ENCODE results near the gene ERP27. TPM values are rescaled to one million over a fixed set of nuclear protein-coding genes. Genes with fewer than 3 reads are reported as not detected.

The ERP27 gene
- total and polyA plus RNA-seq, 2 donors (not counting 3 experiments of a cell fraction or from before 2014, with no cell fraction given) = 0.70 to 0.88 TPM

DNA sequence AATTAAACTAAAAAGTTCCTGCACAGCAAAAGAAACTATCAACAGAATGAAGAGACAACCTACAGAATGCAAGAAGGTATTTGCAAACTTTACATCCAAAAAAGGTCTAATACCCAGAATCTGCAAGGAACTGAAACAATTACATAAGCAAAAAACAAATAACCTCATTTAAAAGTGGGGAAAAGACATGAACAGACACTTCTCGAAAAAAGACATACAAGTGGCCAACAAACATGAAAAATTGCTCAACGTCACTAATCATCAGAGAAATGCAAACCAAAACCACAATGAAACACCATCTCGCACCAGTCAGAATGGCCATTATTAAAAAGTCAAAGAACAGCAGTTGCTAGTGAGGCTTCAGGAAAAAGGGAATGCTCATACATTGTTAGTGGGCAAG is 49.7 kb upstream of the ERP27 start:
- Histone ChIP-seq H3K36me3 (ENCODE audit: control insufficient read depth in 2 of 2, extremely low read depth in 1 of 2, insufficient read depth in 2 of 2, low read length in 2 of 2) (no peaks in the 10 kb centered on the region), H3K4me3 (replicated peaks in 1 of 3; ENCODE audit: insufficient read depth in 1 of 3, low read depth in 1 of 3, low read length in 3 of 3) (no peak overlapping the region), H3K9me3 (replicated peaks; ENCODE audit: control insufficient read depth, insufficient read depth, low read length) (no peaks in the 10 kb centered on the region), H3K4me1 (ENCODE audit: control insufficient read depth, extremely low read depth, insufficient read depth, low read length) (no peaks in the 10 kb centered on the region), H3K9me1 (replicated peaks; ENCODE audit: control insufficient read depth, extremely low read depth, insufficient read depth, low read length) (no peaks in the 10 kb centered on the region), H3K27ac (ENCODE audit: insufficient read depth, low read depth, low read length) (no peak overlapping the region), H3K79me2 (ENCODE audit: control insufficient read depth, insufficient read depth, low read length) (no peaks in the 10 kb centered on the region), H3K4me2 (ENCODE audit: insufficient read depth, low read length) (no peak overlapping the region), H2AFZ (ENCODE audit: low read depth, low read length) (no peak overlapping the region), H3K9ac (replicated peaks; ENCODE audit: extremely low read depth, insufficient read depth, low read length) (no peak overlapping the region), H3K27me3 (ENCODE audit: control insufficient read depth in 2 of 2, insufficient read depth in 2 of 2, low read length in 2 of 2) (no peaks in the 10 kb centered on the region), H4K20me1 (replicated peaks; ENCODE audit: control insufficient read depth, extremely low read depth, insufficient read depth, low read length) (no peaks in the 10 kb centered on the region)
- no peak for DNase-seq (ENCODE audit: low read depth, low spot score)
- ChIA-PET POLR2A (no interaction called here), CTCF (no interaction called here)
- no peak for FAIRE-seq
- TF ChIP-seq, protein P1, sequence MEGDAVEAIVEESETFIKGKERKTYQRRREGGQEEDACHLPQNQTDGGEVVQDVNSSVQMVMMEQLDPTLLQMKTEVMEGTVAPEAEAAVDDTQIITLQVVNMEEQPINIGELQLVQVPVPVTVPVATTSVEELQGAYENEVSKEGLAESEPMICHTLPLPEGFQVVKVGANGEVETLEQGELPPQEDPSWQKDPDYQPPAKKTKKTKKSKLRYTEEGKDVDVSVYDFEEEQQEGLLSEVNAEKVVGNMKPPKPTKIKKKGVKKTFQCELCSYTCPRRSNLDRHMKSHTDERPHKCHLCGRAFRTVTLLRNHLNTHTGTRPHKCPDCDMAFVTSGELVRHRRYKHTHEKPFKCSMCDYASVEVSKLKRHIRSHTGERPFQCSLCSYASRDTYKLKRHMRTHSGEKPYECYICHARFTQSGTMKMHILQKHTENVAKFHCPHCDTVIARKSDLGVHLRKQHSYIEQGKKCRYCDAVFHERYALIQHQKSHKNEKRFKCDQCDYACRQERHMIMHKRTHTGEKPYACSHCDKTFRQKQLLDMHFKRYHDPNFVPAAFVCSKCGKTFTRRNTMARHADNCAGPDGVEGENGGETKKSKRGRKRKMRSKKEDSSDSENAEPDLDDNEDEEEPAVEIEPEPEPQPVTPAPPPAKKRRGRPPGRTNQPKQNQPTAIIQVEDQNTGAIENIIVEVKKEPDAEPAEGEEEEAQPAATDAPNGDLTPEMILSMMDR (IDR thresholded peaks at IDR 0.05; ENCODE audit: extremely low read depth in 1 of 2, insufficient read depth in 1 of 2, low read depth in 1 of 2, low read length in 2 of 2) = no peak
- TF ChIP-seq POLR2A (IDR thresholded peaks at IDR 0.05; ENCODE audit: low read depth, low read length) = no peak
- no peak for TF ChIP-seq GATA2 (IDR thresholded peaks at IDR 0.05; ENCODE audit: insufficient read depth, insufficient read length, low read depth, low read length)
- TF ChIP-seq, protein P2, sequence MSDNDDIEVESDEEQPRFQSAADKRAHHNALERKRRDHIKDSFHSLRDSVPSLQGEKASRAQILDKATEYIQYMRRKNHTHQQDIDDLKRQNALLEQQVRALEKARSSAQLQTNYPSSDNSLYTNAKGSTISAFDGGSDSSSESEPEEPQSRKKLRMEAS (IDR thresholded peaks at IDR 0.05; ENCODE audit: insufficient read depth, insufficient read length) = no peak
- TF ChIP-seq JUN (IDR thresholded peaks at IDR 0.05; ENCODE audit: borderline replicate concordance, insufficient read depth, insufficient read length, low read depth) = no peak
- intact Hi-C loops (cut with micrococcal nuclease) = no loop called here
- BruUV-seq (replicated peaks) = no TSS peak
- dilution Hi-C loops (cut with MboI; ENCODE audit: extremely low pct_ligation_motif_present, low sequenced_read_pairs) = no loop called here

DNA sequence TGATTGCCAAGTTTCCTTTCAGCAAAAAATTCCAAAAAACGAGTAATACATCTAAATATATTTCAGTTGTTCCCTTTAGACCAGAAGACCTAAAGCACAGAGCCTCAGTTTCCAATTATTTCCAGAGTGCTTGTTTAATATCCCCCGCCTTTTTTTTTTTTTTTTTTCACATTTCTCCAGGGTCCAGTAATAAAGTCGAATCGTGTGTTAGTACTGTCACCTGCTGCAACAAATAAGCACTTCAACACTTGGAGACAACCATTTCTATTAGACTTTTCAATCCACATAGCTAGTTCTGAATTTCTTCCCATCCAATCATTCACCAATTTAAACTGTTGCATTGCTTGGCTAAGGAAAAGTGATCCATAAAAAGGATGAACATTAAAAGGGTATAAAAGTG is 48.1 kb upstream of the ERP27 start:
- DNase-seq (ENCODE audit: low read depth, low spot score) (peak; percentile 40), FAIRE-seq (no peak)
- CTCF ChIA-PET = interaction anchor here (0.6 to 4.2 kb wide), 25 partner anchors 8 to 263 kb away, joined by 3 to 44 read pairs (median 4); partner anchors contain the start of genes ARHGDIB, ART4 and SMCO3
- H3K27me3 ChIP-seq (ENCODE audit: control insufficient read depth in 2 of 2, insufficient read depth in 2 of 2, low read length in 2 of 2) = no peaks in the 10 kb centered on the region
- no peak overlapping the region for H3K27ac ChIP-seq (ENCODE audit: insufficient read depth, low read depth, low read length)
- no peak overlapping the region for H3K4me2 ChIP-seq (ENCODE audit: insufficient read depth, low read length)
- no peak overlapping the region for H3K9ac ChIP-seq (replicated peaks; ENCODE audit: extremely low read depth, insufficient read depth, low read length)
- no peak overlapping the region for H3K4me3 ChIP-seq (replicated peaks in 1 of 3; ENCODE audit: insufficient read depth in 1 of 3, low read depth in 1 of 3, low read length in 3 of 3)
- no peaks in the 10 kb centered on the region for H3K4me1 ChIP-seq (ENCODE audit: control insufficient read depth, extremely low read depth, insufficient read depth, low read length)
- TF ChIP-seq JUN (IDR thresholded peaks at IDR 0.05; ENCODE audit: borderline replicate concordance, insufficient read depth, insufficient read length, low read depth) = no peak
- TF ChIP-seq, protein P1 (IDR thresholded peaks at IDR 0.05; ENCODE audit: extremely low read depth in 1 of 2, insufficient read depth in 1 of 2, low read depth in 1 of 2, low read length in 2 of 2) = peak in 1 of 2 donors; percentile 24
- TF ChIP-seq MYC (IDR thresholded peaks at IDR 0.05; ENCODE audit: low read depth, low read length) = no peak
- TF ChIP-seq EZH2 (IDR thresholded peaks at IDR 0.05; ENCODE audit: borderline replicate concordance, low read depth, low read length, severe bottlenecking) = no peak
- TF ChIP-seq, protein P2 (IDR thresholded peaks at IDR 0.05; ENCODE audit: insufficient read depth, insufficient read length) = no peak
- no peaks in the 10 kb centered on the region for H4K20me1 ChIP-seq (replicated peaks; ENCODE audit: control insufficient read depth, extremely low read depth, insufficient read depth, low read length)
- no peaks in the 10 kb centered on the region for H3K9me3 ChIP-seq (replicated peaks; ENCODE audit: control insufficient read depth, insufficient read depth, low read length)
- H3K9me1 ChIP-seq (replicated peaks; ENCODE audit: control insufficient read depth, extremely low read depth, insufficient read depth, low read length) = no peaks in the 10 kb centered on the region
- no peaks in the 10 kb centered on the region for H3K79me2 ChIP-seq (ENCODE audit: control insufficient read depth, insufficient read depth, low read length)
- intact Hi-C loops (cut with micrococcal nuclease) (loop anchor here (2.0 kb wide), 1 partner anchor 142 kb away; no protein-coding TSS in a partner anchor), dilution Hi-C loops (cut with MboI; ENCODE audit: extremely low pct_ligation_motif_present, low sequenced_read_pairs) (no loop called here)
- H3K36me3 ChIP-seq (ENCODE audit: control insufficient read depth in 2 of 2, extremely low read depth in 1 of 2, insufficient read depth in 2 of 2, low read length in 2 of 2) = no peaks in the 10 kb centered on the region
- BruUV-seq (replicated peaks) = no TSS peak
- POLR2A ChIA-PET = no interaction called here
- no peak overlapping the region for H2AFZ ChIP-seq (ENCODE audit: low read depth, low read length)
